NCI-H187 (cell line): Measurements from ENCODE around the gene PLEKHO1.
"Not testable (repeated sequence)": the region's sequence is repeated elsewhere in the genome, so short reads cannot be mapped to it uniquely, and the experiment has no call there.

Source experiments
- DNase-seq, 2 experiments: peaks; one replicate each; lab custom pipeline; 2025; lab: John Stamatoyannopoulos, UW

Gene PLEKHO1, protein sequence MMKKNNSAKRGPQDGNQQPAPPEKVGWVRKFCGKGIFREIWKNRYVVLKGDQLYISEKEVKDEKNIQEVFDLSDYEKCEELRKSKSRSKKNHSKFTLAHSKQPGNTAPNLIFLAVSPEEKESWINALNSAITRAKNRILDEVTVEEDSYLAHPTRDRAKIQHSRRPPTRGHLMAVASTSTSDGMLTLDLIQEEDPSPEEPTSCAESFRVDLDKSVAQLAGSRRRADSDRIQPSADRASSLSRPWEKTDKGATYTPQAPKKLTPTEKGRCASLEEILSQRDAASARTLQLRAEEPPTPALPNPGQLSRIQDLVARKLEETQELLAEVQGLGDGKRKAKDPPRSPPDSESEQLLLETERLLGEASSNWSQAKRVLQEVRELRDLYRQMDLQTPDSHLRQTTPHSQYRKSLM

GRCh38 chr1:150149271-150150132 is at the start of gene PLEKHO1:
TSS of gene PLEKHO1 (plus strand) at chr1:150149916. CDS start at chr1:150150258, 342 bp downstream.
- peak; percentile 76 to 94 for DNase-seq

- no peak for DNase-seq
Observed at GRCh38 chr1:150102986-150103385, 46.7 kb upstream of the PLEKHO1 start.

GRCh38 chr1:150106341-150106740 is 43.4 kb upstream of the PLEKHO1 start:
- no peak for DNase-seq

GRCh38 chr1:150109586-150109985 is 40.1 kb upstream of the PLEKHO1 start:
- no peak for DNase-seq

- no peak for DNase-seq
Observed at GRCh38 chr1:150110116-150110515, 39.6 kb upstream of the PLEKHO1 start.

GRCh38 chr1:150111670-150112069 is 38.0 kb upstream of the PLEKHO1 start:
- no peak for DNase-seq

DNA sequence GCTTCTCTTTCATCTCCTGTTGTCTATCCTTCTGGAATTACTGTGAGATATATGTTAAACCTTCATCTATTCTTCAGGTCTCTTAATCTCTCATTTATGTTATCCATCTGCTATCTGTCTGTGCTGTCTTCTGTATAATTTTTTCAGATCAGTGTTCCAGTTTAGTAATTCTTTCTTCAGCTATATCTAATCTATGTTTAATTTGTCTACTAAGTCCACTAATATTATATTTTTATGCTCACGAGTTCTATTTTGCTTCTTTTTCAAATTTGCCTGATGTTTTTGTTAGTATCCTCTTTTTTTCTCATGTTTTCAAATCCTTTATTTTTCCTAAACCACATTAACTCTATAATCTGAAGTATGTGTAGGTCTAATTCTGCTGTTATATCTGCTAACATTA is 34.6 kb upstream of the PLEKHO1 start:
- DNase-seq = no peak

- DNase-seq = no peak
Observed at GRCh38 chr1:150118716-150119115, 31.0 kb upstream of the PLEKHO1 start.

GRCh38 chr1:150121236-150121862 is 28.4 kb upstream of the PLEKHO1 start:
- no peak for DNase-seq

DNA sequence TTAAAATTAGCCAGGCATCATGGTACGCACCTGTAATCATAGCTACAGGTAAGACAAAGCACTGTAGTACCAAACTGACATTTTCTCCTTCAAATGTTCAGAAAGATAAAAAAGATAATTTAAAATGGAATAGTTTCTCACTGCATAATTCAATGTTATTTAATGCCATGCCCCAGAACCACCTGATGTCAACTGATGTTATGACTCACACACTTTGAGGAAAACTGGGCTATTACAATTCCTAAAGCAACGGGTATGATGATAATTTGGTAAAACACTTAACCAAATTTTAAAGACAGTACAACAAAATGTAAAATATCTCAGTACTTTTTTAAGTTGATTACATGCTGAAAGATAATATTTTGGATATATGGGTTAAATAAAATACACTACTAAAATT is 22.9 kb upstream of the PLEKHO1 start:
- DNase-seq = no peak

DNA sequence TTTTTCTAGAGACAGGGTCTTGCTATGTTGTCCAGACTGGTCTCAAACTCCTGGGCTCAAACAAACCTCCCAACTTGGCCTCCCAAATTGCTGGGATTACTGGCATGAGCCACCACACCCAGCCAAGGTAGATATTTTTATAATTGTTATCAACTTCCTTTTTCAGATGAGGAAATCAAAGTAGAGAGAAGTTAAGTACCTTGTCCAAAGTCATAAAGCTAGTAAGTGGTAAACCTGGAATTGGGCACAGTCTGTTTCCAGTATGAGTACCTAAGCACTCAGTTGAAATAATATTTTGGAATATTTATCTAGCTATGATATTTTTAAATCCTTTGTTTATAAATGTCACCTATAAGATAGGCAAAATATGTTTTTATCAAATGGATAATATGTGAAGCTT is 22.3 kb upstream of the PLEKHO1 start:
- no peak for DNase-seq

GRCh38 chr1:150127868-150128267 is 21.8 kb upstream of the PLEKHO1 start:
- DNase-seq = no peak

GRCh38 chr1:150132372-150132771 is 17.3 kb upstream of the PLEKHO1 start:
- DNase-seq = no peak

DNA sequence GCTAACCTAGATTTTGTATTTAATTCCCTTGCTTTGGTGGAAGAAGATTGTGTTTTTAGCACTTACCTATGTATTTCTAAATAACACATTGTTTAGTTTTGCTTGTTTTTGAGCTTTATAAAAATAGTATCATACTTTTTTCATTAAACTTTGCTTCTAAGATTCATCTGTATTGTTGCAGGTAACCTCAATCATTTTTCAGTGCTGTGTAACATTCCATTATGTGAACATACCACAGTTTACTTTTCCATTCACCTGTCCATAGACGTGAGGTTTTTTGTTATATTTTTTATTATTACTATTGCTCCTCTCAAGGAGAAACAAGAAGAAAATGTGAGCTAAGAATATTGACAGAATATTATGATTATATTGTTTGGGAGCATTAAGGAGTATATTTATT is 15.2 kb upstream of the PLEKHO1 start:
- no peak for DNase-seq

DNA sequence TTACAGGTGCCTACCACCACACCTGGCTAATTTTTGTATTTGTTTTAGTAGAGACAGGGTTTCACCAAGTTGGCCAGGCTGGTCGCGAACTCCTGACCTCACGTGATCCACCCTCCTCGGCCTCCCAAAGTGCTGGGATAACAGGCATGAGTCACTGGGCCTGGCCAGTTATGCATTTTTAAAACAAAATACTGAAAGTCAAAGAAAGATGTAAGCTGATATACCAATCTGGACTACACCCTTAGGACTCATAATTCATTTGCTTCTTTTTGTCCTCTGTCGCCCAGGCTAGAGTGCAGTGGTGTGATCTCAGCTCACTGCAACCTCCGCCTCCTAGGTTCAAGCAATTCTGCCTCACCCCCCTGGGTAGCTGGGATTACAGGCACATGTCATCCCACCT is 14.3 kb upstream of the PLEKHO1 start:
- not testable (repeated sequence) for DNase-seq

- no peak for DNase-seq
Observed at GRCh38 chr1:150138044-150138443, 11.7 kb upstream of the PLEKHO1 start.

DNA sequence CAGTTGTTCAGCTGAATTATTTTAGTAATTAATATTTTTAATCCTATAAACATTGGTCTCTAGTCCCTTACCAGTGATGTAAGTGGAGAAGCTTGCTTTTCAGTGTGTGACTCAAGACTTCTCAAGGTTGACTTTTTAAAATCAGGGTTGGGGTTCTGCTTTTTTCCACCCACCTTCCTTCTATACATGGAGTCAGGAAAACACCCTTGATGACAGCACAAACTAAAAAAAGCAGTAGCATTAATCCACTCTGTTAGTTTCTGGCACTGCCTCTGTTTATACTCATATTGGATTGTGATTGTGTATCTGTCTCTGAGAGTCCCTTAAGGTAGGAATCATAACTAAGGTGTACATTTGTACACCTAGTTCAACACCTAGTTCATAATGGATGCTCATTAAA is 8.3 kb upstream of the PLEKHO1 start:
- DNase-seq = no peak

DNA sequence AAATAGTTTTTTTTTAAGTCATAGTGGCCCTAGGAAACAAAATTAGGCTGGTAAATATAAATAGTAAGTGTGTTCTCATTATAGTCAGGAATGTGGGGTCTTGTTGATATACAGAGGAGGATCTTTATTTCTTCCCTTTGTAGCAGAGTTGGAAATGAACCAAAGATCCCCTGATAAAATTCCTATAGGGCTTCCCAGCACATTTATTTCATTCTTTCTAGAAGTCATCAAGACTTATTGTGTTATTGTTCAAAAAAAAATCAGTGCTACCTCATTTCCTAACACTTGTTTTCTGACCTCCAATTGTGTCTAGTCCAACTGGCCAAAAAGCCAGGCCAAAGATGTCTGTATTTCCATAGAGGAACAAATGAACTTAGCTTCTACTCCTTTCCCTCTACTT is 7.6 kb upstream of the PLEKHO1 start:
- no peak for DNase-seq

DNA sequence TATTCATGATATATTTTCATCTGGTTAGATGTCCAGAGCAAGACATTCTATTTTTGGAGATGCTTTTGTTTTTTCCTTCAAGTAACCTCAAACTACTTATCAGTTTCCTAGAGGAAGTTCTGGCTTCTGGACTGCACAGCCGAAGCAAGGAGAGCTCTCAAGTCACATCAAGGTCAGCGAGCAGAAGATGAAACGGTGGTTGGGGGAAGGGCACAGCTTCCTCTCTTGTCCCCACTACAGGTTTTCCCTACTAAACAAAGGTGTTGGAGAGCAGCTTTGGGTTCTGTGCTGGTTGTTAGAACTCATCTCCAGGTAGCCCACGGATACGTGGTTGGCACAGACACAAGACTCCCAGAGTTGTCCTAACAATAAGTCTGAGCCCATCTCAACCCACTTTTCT is 5.1 kb upstream of the PLEKHO1 start:
- no peak for DNase-seq

GRCh38 chr1:150146016-150146415 is 3.7 kb upstream of the PLEKHO1 start:
- DNase-seq = not testable (repeated sequence)

DNA sequence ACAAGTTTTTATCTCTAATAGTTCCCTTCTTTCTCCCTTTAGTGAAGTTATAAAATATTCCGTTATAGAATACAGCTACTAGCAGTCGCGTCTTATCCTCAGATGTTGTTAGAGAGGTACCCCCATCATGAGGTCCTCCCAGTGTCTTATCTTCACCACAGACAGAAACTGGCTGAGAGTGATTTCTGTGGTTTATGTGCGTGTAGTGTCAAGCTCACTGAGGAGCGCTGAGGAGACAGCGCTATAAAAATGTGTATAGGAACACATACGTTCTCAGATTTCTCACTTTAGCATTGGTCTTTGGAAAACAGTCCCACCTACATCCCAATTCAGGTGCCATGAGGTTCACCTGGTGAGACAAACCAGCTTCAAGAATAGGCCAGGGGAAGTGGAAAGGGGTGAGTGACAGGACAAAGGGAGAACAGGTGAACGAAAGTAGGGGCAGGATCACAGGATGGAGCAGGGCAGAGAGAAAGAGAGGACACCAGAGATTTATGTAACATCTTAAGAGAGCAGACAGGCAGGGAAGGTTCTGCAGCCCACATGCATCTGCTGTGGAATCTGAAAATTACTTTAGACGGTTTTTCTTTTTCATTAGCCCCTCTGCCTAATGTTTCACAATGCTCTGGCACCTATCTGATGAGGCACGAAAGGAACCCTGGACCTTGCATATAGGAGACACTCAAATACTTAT is 2.7 kb upstream of the PLEKHO1 start:
- DNase-seq = no peak

DNA sequence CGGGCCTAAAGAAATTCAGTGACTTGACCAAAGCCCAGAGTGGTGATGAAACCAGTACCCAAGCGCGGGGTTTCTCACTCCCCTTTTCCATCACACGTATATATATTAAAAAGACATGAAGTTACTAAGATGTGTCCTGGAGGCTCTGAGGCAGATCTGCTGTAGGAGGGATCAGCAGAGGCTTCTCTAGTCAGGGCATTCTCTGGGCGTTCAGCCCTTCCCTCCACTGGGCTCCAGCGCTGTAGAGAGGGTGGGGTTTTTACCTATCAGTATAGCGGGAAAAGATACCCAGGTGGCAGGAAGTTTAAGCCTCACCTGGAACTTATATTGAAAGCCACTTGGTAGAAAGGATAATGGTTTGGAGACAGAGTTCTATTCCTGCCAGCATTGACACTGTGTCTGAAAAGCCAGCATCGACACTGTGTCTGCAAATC is 862 bp upstream of the PLEKHO1 start:
- DNase-seq = no peak
